ENCODE data around the gene RPL41.

Gene RPL41

DNA sequence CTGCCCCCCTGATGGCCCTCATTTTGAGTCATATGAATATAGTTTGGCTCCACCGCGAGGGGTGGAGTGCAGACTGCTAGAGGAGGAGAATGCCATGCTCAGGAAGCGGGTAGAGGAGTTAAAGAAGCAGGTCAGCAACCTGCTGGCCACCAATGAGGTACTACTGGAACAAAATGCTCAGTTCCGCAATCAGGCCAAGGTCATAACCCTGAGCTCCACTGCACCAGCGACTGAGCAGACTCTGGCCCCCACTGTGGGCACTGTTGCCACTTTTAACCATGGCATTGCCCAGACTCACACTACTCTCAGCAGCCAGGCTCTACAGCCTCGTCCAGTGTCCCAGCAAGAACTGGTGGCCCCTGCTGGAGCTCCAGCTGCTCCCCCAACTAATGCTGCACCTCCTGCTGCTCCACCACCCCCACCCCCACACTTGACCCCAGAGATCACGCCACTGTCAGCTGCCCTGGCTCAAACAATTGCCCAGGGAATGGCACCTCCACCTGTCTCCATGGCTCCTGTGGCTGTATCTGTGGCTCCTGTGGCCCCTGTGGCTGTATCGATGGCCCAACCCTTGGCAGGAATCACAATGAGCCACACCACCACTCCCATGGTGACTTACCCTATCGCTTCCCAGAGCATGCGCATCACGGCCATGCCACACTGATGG lies 4.9 kb downstream of the RPL41 start:
- no peak for DNase-seq (ENCODE audit: low read depth in 1 of 2, low spot score in 1 of 2)
- no peaks in the 10 kb centered on the region for H3K27me3 ChIP-seq (ENCODE audit: insufficient read depth, poor library complexity, severe bottlenecking)
- no peak overlapping the region for H3K4me3 ChIP-seq (replicated peaks; ENCODE audit: insufficient read depth, low read length)
- TF ChIP-seq POLR2AphosphoS5 (IDR thresholded peaks at IDR 0.05; ENCODE audit: low read depth) (no peak), SPI1 (IDR thresholded peaks at IDR 0.05; ENCODE audit: borderline replicate concordance, low read depth) (no peak), GABPA (IDR thresholded peaks at IDR 0.05; ENCODE audit: low read depth) (no peak)
- TF ChIP-seq, protein P1, sequence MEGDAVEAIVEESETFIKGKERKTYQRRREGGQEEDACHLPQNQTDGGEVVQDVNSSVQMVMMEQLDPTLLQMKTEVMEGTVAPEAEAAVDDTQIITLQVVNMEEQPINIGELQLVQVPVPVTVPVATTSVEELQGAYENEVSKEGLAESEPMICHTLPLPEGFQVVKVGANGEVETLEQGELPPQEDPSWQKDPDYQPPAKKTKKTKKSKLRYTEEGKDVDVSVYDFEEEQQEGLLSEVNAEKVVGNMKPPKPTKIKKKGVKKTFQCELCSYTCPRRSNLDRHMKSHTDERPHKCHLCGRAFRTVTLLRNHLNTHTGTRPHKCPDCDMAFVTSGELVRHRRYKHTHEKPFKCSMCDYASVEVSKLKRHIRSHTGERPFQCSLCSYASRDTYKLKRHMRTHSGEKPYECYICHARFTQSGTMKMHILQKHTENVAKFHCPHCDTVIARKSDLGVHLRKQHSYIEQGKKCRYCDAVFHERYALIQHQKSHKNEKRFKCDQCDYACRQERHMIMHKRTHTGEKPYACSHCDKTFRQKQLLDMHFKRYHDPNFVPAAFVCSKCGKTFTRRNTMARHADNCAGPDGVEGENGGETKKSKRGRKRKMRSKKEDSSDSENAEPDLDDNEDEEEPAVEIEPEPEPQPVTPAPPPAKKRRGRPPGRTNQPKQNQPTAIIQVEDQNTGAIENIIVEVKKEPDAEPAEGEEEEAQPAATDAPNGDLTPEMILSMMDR (IDR thresholded peaks at IDR 0.05; ENCODE audit: insufficient read depth, low read length): no peak
- TF ChIP-seq, protein P2, sequence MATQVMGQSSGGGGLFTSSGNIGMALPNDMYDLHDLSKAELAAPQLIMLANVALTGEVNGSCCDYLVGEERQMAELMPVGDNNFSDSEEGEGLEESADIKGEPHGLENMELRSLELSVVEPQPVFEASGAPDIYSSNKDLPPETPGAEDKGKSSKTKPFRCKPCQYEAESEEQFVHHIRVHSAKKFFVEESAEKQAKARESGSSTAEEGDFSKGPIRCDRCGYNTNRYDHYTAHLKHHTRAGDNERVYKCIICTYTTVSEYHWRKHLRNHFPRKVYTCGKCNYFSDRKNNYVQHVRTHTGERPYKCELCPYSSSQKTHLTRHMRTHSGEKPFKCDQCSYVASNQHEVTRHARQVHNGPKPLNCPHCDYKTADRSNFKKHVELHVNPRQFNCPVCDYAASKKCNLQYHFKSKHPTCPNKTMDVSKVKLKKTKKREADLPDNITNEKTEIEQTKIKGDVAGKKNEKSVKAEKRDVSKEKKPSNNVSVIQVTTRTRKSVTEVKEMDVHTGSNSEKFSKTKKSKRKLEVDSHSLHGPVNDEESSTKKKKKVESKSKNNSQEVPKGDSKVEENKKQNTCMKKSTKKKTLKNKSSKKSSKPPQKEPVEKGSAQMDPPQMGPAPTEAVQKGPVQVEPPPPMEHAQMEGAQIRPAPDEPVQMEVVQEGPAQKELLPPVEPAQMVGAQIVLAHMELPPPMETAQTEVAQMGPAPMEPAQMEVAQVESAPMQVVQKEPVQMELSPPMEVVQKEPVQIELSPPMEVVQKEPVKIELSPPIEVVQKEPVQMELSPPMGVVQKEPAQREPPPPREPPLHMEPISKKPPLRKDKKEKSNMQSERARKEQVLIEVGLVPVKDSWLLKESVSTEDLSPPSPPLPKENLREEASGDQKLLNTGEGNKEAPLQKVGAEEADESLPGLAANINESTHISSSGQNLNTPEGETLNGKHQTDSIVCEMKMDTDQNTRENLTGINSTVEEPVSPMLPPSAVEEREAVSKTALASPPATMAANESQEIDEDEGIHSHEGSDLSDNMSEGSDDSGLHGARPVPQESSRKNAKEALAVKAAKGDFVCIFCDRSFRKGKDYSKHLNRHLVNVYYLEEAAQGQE (IDR thresholded peaks at IDR 0.05; ENCODE audit: insufficient replicate concordance, low read depth): no peak
- H3K27ac ChIP-seq (replicated peaks): no peak overlapping the region

DNA sequence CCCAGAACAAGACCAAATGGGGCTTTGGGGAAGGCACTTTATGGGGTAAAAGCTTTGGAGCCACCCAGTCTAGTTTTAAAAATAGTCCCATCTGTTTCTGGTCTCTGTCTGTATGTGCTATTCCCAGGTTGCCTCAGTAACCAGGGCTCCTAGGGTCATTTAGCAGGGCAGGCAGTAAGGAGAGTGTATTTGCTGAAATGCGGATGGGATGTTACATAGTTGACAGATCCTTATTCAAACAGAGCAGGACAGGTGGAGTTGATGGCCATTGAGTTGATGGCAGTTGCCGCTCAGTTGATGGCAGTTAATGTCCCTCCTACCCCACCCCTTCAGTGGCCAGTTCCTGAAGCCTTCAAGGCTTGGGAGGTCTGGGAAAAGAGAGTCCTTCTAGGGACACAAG lies 6.2 kb downstream of the RPL41 start:
- Histone ChIP-seq H3K27me3 (ENCODE audit: insufficient read depth, poor library complexity, severe bottlenecking) (no peaks in the 10 kb centered on the region), H3K4me3 (replicated peaks; ENCODE audit: insufficient read depth, low read length) (no peak overlapping the region), H3K27ac (replicated peaks) (no peak overlapping the region)
- TF ChIP-seq GABPA (IDR thresholded peaks at IDR 0.05; ENCODE audit: low read depth) (no peak), SPI1 (IDR thresholded peaks at IDR 0.05; ENCODE audit: borderline replicate concordance, low read depth) (no peak), POLR2AphosphoS5 (IDR thresholded peaks at IDR 0.05; ENCODE audit: low read depth) (no peak)
- TF ChIP-seq, protein P1 (IDR thresholded peaks at IDR 0.05; ENCODE audit: insufficient read depth, low read length): no peak
- TF ChIP-seq, protein P2 (IDR thresholded peaks at IDR 0.05; ENCODE audit: insufficient replicate concordance, low read depth): no peak
- DNase-seq (ENCODE audit: low read depth in 1 of 2, low spot score in 1 of 2): no peak

DNA sequence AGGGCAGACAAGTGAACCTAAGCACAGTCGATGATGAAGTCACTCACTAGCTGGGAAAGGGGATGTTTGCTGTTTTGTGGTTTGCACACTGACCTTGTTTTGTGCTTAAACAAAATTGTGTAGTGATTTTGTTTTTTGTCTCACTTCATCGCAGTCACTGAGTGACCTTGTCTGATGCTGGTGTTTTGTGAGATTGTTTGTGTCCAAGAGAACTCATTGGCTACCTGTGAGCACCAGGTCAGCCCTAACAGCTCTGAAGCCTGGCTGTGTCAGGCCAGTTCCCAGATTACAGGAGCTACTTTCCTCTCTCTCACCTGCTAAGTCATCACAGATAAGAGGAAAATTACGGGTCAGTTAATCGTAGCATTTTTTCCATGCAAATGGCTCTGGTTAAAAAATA lies 7.7 kb downstream of the RPL41 start:
- TF ChIP-seq, protein P1 (IDR thresholded peaks at IDR 0.05; ENCODE audit: insufficient read depth, low read length): no peak
- no peak for TF ChIP-seq POLR2AphosphoS5 (IDR thresholded peaks at IDR 0.05; ENCODE audit: low read depth)
- no peak for TF ChIP-seq GABPA (IDR thresholded peaks at IDR 0.05; ENCODE audit: low read depth)
- TF ChIP-seq SPI1 (IDR thresholded peaks at IDR 0.05; ENCODE audit: borderline replicate concordance, low read depth): no peak
- TF ChIP-seq, protein P2 (IDR thresholded peaks at IDR 0.05; ENCODE audit: insufficient replicate concordance, low read depth): no peak
- H3K27me3 ChIP-seq (ENCODE audit: insufficient read depth, poor library complexity, severe bottlenecking): no peaks in the 10 kb centered on the region
- no peak overlapping the region for H3K27ac ChIP-seq (replicated peaks)
- no peak for DNase-seq (ENCODE audit: low read depth in 1 of 2, low spot score in 1 of 2)
- H3K4me3 ChIP-seq (replicated peaks; ENCODE audit: insufficient read depth, low read length): no peak overlapping the region
